MCF 10A (cell line): Measurements from ENCODE around the gene MYL11. TPM values are rescaled to one million over a fixed set of nuclear protein-coding genes. Genes with fewer than 3 reads are reported as not detected.

Experiments
- BruUV-seq: library from RNA; stranded (reverse); fragments of 400-500 nt; replicated peaks from 2 replicates; lab custom pipeline; 2021; lab: Mats Ljungman, UMichigan
- CTCF ChIA-PET: fragments of 300-600 bp; sonication (Branson Sonifier 250); formaldehyde crosslinking; extraction: SDS; loops from one replicate; lab custom pipeline; 2021; ENCODE audit warnings: antibody characterized with exemption, inconsistent platforms; lab: Yijun Ruan, JAX
- POLR2A ChIA-PET: fragments of 300-600, 350-650 bp; sonication (Branson Sonifier 250); formaldehyde crosslinking; extraction: SDS; loops from one replicate; lab custom pipeline; 2020; ENCODE audit warnings: antibody characterized with exemption, inconsistent platforms; lab: Yijun Ruan, JAX
- DNase-seq: peaks from one replicate; pipeline ENCODE4 v3.0.0-alpha.2; 2018; ENCODE audit not compliant: unreplicated experiment
- H3K27ac Mint-ChIP-seq: one replicate; pipeline ENCODE4 v1.8.0; 2022; ENCODE audit warnings: mild to moderate bottlenecking, low read depth, mixed read lengths; ENCODE audit not compliant: unreplicated experiment
- H3K27me3 Mint-ChIP-seq: one replicate; pipeline ENCODE4 v1.8.0; 2022; ENCODE audit warnings: mixed read lengths; ENCODE audit not compliant: insufficient read depth, unreplicated experiment
- H3K36me3 Mint-ChIP-seq: one replicate; pipeline ENCODE4 v1.8.0; 2022; ENCODE audit warnings: mild to moderate bottlenecking, moderate library complexity, mixed read lengths; ENCODE audit not compliant: insufficient read depth, unreplicated experiment
- H3K4me1 Mint-ChIP-seq: one replicate; pipeline ENCODE4 v1.8.0; 2022; ENCODE audit warnings: mixed read lengths; ENCODE audit not compliant: insufficient read depth, unreplicated experiment
- H3K4me3 Mint-ChIP-seq: one replicate; pipeline ENCODE4 v1.8.0; 2022; ENCODE audit warnings: mild to moderate bottlenecking, moderate library complexity, mixed read lengths; ENCODE audit not compliant: unreplicated experiment
- H3K9me3 Mint-ChIP-seq: one replicate; pipeline ENCODE4 v1.8.0; 2022; ENCODE audit warnings: mixed read lengths; ENCODE audit not compliant: unreplicated experiment
- CTCF ChIP-seq: fragments of 200-600 bp; IDR thresholded peaks from one replicate; pipeline ENCODE4 v1.8.0; 2022; ENCODE audit warnings: antibody characterized with exemption, mild to moderate bottlenecking; ENCODE audit not compliant: unreplicated experiment
- intact Hi-C: fragments of 100-400 bp; cut with micrococcal nuclease; formaldehyde crosslinking; loops from 2 replicates; pipeline ENCODE4 v1.14.1; 2022
- total RNA-seq: library from RNA; stranded (reverse); gene quantifications from 2 replicates; pipeline ENCODE4 v1.2.3, GENCODE V29; 2022

MYL11 gene
- total RNA-seq, 1 experiment from 2014 or later: 1.6 TPM

GRCh38 chr16:30407102-30407803, 32.7 kb downstream of the MYL11 start, which contains the start of gene ZNF771:
ZNF771 (plus strand) TSS chr16:30407606; CDS start chr16:30408054, 448 bp downstream.
- H3K36me3 Mint-ChIP-seq: peaks cover 14% of the 10 kb centered on the region
- BruUV-seq: TSS peak; percentile 92
- CTCF ChIA-PET: interaction anchor here (0.6 to 1.7 kb wide), 4 partner anchors 16 to 222 kb away, joined by 3 to 9 read pairs (median 4); partner anchors contain the start of gene CD2BP2
- peaks cover 11% of the 10 kb centered on the region for H3K27me3 Mint-ChIP-seq
- peak within 1 kb of the TSS; percentile 33 for H3K27ac Mint-ChIP-seq
- no peak for TF ChIP-seq CTCF
- no peaks in the 10 kb centered on the region for H3K9me3 Mint-ChIP-seq
- intact Hi-C loops: loop anchor here (5.0 to 10.0 kb wide), 2 partner anchors 285 to 312 kb away; partner anchors contain the start of genes MAPK3, TBX6 and YPEL3
- peaks cover 19% of the 10 kb centered on the region for H3K4me1 Mint-ChIP-seq
- H3K4me3 Mint-ChIP-seq: peak within 1 kb of the TSS; percentile 81
- peak; percentile 93 for DNase-seq
- POLR2A ChIA-PET: interaction anchor here (0.5 to 6.0 kb wide), 22 partner anchors 8 to 1457 kb away, joined by 3 to 66 read pairs (median 6); partner anchors contain the start of genes ALDOA, DCTPP1, NFATC2IP and SEPTIN1

GRCh38 chr16:30407804-30408534, 33.4 kb downstream of the MYL11 start:
- DNase-seq: peak; percentile 16
- Mint-ChIP-seq H3K4me1 (peaks cover 21% of the 10 kb centered on the region), H3K36me3 (peaks cover 17% of the 10 kb centered on the region), H3K4me3 (peak overlapping the region; percentile 81), H3K9me3 (no peaks in the 10 kb centered on the region), H3K27ac (no peak overlapping the region), H3K27me3 (peaks cover 11% of the 10 kb centered on the region)
- no peak for TF ChIP-seq CTCF
- TSS peak; percentile 44 for BruUV-seq
- ChIA-PET POLR2A (interaction anchor here (0.6 to 6.0 kb wide), 21 partner anchors 8 to 1458 kb away, joined by 3 to 66 read pairs (median 8); partner anchors contain the start of genes ALDOA, DCTPP1, NFATC2IP and SEPTIN1), CTCF (interaction anchor here (0.6 to 2.8 kb wide), 12 partner anchors 9 to 751 kb away, joined by 3 to 13 read pairs (median 4); partner anchors contain the start of genes CD2BP2 and ZNF48)
- intact Hi-C loops: loop anchor here (2.0 to 10.0 kb wide), 3 partner anchors 39 to 313 kb away; partner anchors contain the start of genes MAPK3, TBX6 and YPEL3

GRCh38 chr16:30409125-30410060, 34.8 kb downstream of the MYL11 start:
- DNase-seq: peak; percentile 91
- POLR2A ChIA-PET: interaction anchor here (0.5 to 6.0 kb wide), 15 partner anchors 8 to 201 kb away, joined by 3 to 66 read pairs (median 3); partner anchors contain the start of genes DCTPP1, ZNF48 and ZNF689
- peaks cover 21% of the 10 kb centered on the region for H3K4me1 Mint-ChIP-seq
- peaks cover 28% of the 10 kb centered on the region for H3K36me3 Mint-ChIP-seq
- H3K4me3 Mint-ChIP-seq: no peak overlapping the region
- peaks cover 3% of the 10 kb centered on the region for H3K27me3 Mint-ChIP-seq
- no TSS peak for BruUV-seq
- no peak overlapping the region for H3K27ac Mint-ChIP-seq
- intact Hi-C loops: loop anchor here (2.0 to 10.0 kb wide), 3 partner anchors 41 to 315 kb away; partner anchors contain the start of genes MAPK3, TBX6 and YPEL3
- peak; percentile 93 for TF ChIP-seq CTCF
- CTCF ChIA-PET: interaction anchor here (0.5 to 2.8 kb wide), 32 partner anchors 8 to 378 kb away, joined by 3 to 13 read pairs (median 4); partner anchors contain the start of genes DCTPP1, MYL11, TBX6 and ZNF48
- H3K9me3 Mint-ChIP-seq: no peaks in the 10 kb centered on the region
